ENCODE measurements around the gene ANO10.

Gene ANO10

GRCh38 chr3:43641306-43642114, 19.7 kb upstream of the ANO10 start:
- DNase-seq (ENCODE audit: insufficient read length, low spot score) (no peak), FAIRE-seq (no peak)
- TF ChIP-seq POLR2A (IDR thresholded peaks at IDR 0.05; ENCODE audit: low read depth, low read length): no peak

GRCh38 chr3:43640681-43641080, 18.9 kb upstream of the ANO10 start:
- TF ChIP-seq POLR2A (IDR thresholded peaks at IDR 0.05; ENCODE audit: low read depth, low read length): no peak
- no peak for FAIRE-seq
- DNase-seq (ENCODE audit: insufficient read length, low spot score): no peak

DNA sequence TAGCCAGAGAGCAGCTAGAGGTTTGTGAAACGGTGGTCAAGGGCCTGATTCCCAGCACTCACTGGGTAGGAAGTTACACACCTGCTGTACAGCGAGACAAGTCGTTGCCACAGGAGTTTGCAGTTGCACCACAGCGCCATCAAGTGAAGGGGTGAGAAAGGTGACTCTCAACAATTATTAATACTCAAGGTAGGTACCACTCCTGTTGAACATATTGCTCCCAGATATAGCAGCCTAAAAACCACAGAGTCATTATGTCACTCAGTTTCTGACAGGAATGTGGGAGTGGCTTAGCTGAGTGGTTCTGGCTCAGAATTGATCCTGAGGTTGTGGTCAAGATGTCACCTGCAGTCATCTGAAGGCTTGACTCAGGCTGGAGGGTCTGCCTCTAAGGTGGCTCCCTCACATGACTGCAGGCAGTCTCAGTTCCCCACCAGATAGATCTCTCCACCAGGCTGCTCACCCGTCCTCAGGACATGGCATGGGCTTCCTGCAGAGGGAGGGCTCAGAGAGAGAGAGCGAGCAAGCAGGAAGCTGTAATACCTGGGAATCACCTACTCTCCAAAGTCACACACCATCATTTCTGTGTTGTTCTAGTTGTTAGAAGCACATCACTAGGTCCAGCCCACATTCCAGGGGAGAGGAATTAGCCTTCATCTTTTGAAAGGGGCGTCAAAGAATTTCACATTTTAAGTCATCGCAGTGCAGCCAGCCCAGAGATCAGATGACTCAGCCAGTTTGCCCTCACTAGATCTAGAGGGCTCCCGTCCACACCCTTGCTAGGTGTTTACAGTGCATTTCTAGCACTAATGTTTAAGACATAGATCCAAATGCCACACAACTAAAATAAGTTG, 17.0 kb upstream of the ANO10 start:
- no peak for TF ChIP-seq POLR2A (IDR thresholded peaks at IDR 0.05; ENCODE audit: low read depth, low read length)
- peak; percentile 46 for DNase-seq (ENCODE audit: insufficient read length, low spot score)
- peak; percentile 92 for FAIRE-seq

DNA sequence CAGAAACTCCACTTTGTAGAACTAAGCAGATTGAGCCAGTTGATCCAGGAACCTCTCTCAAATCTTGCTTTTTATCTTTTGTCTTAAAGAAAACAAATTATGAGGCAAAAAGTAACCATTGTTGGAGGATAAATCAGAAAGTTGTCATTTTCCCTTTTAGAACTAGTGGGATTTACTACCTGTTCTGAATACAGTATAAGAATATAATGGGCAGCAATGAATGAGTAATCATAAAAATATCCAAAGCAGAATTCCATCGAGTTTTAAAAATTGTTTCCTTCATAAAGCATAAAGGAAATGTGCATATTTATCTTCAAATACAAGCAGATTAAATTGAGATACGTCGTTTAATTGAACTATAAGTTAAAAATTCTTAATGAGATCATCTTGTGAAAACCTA, 15.9 kb upstream of the ANO10 start:
- no peak for FAIRE-seq
- no peak for DNase-seq (ENCODE audit: insufficient read length, low spot score)
- TF ChIP-seq POLR2A (IDR thresholded peaks at IDR 0.05; ENCODE audit: low read depth, low read length): no peak

- TF ChIP-seq POLR2A (IDR thresholded peaks at IDR 0.05; ENCODE audit: low read depth, low read length): no peak
- FAIRE-seq (no peak), DNase-seq (ENCODE audit: insufficient read length, low spot score) (no peak)
Observed at GRCh38 chr3:43632986-43633385, 11.2 kb upstream of the ANO10 start.

DNA sequence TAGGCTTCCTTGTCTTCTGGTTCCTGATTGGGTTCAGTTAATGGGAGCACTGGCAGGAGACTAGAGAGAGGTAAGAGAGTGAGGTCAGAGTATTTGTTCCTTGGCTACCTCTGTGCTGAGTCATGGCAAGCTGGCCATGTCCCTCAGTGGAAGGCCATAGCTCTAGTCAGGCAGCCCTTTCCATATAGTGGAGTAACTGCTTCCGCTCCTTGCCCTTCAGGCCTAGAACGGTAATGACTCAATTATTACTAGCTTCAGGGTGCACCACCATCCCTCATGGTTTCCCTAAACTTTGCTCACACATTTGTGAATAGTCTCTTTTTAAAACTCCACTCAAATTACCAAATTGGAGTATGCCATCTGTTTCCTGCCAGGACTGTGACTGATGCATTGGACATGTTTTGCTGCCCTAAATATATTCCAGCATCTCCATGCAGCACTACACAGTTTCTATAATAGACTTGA, 10.5 kb upstream of the ANO10 start:
- FAIRE-seq (peak; percentile 100), DNase-seq (ENCODE audit: insufficient read length, low spot score) (peak; percentile 63)
- no peak for TF ChIP-seq POLR2A (IDR thresholded peaks at IDR 0.05; ENCODE audit: low read depth, low read length)

DNA sequence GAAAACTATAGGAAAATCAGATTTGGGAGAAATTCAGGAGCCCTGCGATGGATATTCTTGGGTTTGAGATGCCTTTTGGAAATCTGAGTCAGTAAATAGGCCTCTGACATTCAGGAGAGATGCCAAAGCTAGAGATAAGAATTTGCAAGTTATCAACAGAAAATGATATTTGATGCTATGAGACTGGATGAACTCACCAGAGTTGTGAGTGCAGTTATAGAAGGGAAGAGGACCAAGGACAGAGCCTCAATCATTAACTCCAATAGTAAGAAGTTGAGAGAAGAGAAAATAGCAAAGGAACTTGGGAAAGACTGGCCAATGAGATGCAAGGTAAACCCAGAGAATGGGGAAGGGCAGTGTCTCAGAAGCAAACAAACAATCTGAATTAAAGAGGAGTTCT, 7.9 kb upstream of the ANO10 start:
- no peak for DNase-seq (ENCODE audit: insufficient read length, low spot score)
- no peak for TF ChIP-seq POLR2A (IDR thresholded peaks at IDR 0.05; ENCODE audit: low read depth, low read length)
- no peak for FAIRE-seq

DNA sequence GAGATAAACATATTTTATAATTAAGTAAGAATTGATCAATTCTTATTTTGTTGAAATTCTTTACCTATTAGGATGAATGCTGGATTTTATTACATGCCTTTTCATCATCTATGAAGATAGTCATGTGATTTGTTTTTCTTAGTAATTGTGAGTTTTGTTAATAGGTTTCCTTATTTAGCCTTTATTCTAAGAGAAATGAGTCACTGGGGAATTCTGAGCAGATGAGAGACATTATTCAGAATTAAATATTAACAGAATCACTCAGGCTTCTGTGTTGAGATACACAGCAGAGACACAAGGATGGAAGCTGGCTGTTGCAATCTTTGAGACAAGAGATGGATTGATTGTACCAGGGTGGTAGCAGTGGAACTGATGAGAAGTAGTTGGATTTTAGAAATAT, 7.4 kb upstream of the ANO10 start:
- FAIRE-seq (no peak), DNase-seq (ENCODE audit: insufficient read length, low spot score) (no peak)

DNA sequence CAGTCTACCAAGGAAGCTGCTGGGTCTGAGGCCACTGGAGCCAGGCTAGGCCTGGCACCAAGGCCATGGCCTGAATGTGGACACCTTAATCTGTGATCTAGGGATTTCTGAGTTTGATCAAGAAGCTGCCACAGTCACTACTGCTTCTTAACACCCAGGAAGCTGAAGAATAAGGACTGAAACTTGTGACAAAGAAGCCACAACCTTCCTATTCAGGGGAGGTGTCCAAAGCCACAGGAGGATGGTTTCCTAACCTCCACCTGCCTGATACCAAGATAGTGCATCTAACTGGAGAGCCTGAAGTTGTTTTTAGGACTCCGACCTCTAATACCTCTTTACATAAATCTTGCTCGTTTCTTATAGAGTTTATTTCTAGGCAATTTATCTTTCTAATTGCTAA, 5.5 kb upstream of the ANO10 start:
- no peak for FAIRE-seq
- no peak for TF ChIP-seq POLR2A (IDR thresholded peaks at IDR 0.05; ENCODE audit: low read depth, low read length)

More for the DNA sequence above, 7.4 kb upstream of the ANO10 start:
- no peak for TF ChIP-seq POLR2A (IDR thresholded peaks at IDR 0.05; ENCODE audit: low read depth, low read length)

GRCh38 chr3:43624619-43625305, 3.0 kb upstream of the ANO10 start:
- DNase-seq (ENCODE audit: insufficient read length, low spot score) (no peak), FAIRE-seq (no peak)
- no peak for TF ChIP-seq POLR2A (IDR thresholded peaks at IDR 0.05; ENCODE audit: low read depth, low read length)

More for the DNA sequence above, 5.5 kb upstream of the ANO10 start:
- no peak for DNase-seq (ENCODE audit: insufficient read length, low spot score)

DNA sequence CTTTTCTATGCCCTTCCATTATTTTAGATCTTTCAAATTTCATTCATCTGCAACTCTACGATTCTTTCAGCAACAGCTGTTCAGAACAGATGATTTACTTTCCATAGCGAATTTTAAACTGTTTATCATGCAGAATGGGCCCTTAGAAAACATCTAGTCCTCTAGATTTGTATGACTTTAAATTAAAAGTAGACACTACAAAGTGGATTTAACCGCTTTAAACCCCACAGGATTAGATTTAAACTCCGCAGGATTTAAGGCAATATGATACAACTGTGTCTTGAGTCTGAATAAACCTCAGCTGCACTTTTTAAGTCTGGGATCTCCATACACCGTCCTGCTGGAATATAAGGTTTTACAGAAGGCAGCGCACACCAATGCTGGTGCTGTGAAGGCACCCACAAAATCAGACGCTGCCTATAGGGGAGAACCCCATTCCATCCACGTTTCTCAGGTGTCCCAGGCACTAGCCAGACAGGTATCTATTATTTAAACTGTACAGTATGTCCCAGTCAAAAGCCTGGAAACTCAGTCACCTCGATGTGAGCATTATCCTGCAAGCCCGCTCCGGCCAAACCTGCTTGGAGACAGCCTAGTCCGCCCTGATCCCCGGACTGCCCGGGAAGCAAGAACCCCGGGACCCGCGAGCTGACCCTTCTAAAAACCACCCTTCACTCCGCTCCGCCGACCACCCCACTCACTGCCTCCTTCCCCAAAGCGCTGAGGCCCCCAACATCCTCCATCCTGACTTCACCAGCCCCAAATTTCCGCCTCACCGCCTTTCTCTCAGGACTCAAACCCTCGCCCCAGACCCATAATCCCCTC, 768 bp downstream of the ANO10 start:
- no peak for TF ChIP-seq POLR2A (IDR thresholded peaks at IDR 0.05; ENCODE audit: low read depth, low read length)
- DNase-seq (ENCODE audit: insufficient read length, low spot score) (no peak), FAIRE-seq (no peak)

DNA sequence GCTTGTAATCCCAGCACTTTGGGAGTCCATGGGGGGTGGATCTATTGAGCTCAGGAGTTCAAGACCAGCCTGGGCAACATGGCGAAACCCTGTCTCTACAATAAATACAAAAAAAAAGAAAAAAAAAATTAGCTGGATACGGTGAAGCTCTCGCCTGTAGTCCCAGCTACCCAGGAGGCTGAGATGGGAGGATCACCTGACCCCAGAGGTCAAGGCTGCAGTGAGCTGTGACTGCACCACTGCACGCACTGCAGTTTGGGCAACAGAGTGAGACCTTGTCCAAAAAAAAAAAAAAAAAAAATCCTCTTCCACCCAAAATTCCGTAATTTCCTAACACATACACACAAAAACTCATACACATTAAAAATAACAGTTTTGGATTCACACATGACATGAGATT, 2.2 kb downstream of the ANO10 start:
- DNase-seq (ENCODE audit: insufficient read length, low spot score) (no peak), FAIRE-seq (no peak)
- TF ChIP-seq POLR2A (IDR thresholded peaks at IDR 0.05; ENCODE audit: low read depth, low read length): no peak

- no peak for TF ChIP-seq POLR2A (IDR thresholded peaks at IDR 0.05; ENCODE audit: low read depth, low read length)
- DNase-seq (ENCODE audit: insufficient read length, low spot score) (no peak), FAIRE-seq (no peak)
Observed at GRCh38 chr3:43618142-43618541, 3.7 kb downstream of the ANO10 start.

Measured in H54 (cell line).